NCI-H146 treated with DMSO at 0.1 percent for 48 hours (cell line): ENCODE results near the gene CASTOR1.

Experiments
- DNase-seq: peaks from one replicate; lab custom pipeline; 2025; ENCODE audit not compliant: unreplicated experiment; lab: John Stamatoyannopoulos, UW

Gene CASTOR1

DNA sequence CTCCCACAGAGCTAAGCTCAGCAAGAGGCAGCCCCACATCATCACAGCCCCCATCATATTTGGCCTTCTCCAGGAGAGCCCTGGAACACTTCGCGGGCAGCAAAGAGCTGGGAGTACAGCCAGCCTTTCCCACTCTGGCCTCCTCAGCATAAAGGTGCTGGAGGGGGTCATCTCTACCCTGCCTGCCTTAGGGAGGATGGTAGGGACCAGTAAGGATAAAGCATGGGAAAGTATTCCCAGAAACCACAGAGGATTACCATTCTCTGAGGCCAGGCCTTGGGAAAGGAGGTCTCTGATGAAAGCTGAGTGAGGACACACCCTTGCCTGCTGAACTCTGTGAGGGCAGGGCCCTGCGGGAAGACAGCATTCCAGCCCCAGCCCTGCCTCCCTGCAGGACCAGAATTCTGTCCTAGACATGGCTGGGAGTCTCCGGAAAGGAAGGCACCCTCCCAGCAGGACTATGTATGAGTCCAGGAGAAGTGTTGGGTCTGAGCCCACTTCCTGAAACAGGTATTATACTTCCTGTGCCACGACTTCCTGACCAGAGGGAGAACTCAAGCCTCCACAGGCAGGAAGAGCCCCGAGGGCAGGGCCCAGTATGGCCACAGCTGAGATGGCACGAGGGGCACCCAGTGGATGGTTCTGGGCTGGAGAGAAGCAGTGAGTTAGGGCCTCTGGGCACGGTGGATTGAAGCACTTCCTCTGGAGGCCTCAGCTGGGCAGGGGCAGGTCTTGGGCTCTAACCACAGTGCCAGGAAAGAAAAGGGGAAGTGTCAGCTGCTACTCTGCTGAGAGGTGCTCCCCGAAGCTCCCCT, 12.9 kb upstream of the CASTOR1 start:
- no peak for DNase-seq

DNA sequence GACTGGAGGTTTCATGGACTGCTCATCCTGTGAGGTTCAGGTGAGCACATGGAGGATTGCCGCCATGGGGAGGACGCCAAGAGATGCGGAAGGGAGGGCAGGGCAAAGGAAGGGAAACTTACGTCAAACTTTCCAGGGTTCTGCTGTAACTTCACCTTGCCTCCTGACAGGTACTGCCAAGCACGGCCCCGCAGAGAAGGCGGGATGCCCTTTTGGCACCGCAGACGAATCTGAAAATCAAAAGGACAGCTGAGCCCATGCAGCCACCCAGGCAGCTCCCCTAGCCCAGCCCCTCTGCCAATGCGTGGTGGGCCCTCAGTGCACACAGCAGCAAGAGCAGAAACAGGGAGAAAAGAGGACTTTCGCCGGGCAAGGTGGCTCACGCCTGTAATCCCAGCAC, 10.0 kb upstream of the CASTOR1 start:
- DNase-seq = no peak

DNA sequence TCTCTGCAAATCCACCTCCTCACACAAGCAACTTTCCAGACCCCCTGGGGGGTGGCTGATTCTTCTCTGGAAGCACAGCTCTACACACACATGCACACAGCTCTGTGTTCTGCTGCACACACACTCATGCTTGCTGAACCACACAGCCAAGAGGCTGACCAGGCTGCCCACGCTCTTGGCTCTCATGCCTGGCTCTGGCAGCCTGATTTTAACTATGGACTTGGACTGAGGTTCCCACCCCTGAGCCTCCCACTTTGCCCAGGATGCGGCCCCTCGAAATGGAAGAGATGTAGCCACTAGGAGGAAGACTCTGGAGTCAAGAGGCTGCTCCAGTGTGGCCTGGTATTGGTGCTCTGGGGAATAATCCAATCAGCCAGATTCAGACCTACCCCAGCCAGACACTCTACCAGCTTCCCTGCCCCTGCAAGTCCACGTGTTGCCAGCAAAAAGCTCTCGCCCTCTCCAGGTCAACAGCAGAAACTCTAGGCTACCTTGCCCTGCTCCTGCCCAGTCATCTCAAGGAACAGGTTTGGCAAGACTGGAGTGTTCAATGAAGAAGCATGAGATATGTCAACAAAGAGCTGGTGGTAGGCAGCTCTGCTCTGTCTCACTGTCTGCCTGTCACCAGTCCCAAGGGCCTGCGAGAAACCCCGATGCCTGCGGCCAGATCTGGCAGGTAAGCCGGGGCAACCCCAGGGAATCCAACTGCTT, 8.8 kb upstream of the CASTOR1 start:
- DNase-seq = no peak

DNA sequence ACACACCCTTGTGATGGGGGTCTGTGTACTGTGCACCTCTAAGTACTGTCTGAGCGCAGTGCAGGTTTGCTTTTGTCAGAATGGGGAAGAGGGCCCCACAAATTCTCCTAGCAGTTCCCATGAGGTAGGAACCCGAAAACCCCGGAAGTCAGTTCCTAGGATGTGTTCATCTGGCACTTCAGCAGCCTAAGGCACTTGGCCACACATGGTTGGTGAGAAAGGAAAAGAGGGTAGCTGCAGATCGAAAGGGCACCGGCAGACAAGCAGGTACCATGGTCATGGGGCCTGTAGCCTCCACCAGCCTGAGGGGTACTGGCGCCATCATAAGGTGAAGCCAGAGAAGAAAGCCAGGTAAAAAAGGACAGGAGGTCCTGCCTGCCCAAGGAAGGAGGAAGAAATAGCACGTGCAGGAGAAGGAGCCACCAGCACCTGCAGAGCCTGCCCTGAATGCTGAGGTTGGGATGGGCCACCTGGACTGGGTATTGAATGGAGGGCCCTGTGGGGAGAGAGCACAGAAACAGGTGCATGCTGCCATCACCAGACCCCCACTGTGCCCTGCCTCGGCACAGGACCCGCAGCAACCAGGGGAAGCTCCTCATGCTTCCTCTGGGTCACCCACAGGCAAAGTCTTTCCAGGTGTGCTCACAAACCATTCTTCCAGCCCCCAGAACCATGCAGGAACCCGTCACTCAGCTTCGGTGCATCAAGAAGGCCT, 8.1 kb upstream of the CASTOR1 start:
- peak; percentile 11 for DNase-seq

DNA sequence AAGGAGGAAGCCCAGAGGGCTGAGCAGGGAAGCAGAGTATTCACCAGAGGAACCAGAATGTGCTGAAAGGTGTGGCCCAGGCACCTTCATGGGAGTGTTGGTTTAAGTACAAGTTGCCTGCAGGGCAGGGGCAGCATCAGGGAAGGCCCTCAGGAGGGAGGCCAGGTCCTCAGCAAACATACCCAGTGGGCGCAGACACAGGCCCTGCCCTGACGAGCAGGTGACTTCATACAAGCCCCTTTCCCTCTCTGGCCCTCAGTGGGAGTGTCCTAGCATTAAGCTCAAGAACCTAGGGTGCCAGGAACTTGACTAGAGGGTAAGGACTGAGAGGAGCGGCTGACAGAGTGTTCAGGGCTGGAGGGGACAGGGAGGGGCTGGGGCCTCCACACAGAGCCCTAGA, 7.5 kb upstream of the CASTOR1 start:
- no peak for DNase-seq

DNA sequence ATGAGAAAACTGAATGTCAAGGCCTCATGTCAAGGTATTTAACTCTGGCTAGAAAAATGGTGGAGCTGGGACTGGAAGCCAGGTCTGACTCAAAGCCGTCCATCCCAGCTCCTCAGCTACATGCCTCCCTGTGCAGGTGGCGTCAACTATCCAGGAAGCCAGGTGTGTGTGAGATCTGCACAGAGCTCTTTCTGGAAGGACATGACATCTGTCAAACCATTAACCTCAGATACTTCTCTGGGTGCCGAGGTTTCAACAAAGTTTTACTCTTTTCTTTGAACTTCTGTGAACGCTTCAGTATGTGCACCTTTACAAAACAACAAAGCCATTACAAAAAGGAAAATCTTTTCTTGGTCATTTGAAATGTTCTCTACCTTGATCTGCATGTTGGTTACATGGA, 7.0 kb upstream of the CASTOR1 start:
- no peak for DNase-seq

DNA sequence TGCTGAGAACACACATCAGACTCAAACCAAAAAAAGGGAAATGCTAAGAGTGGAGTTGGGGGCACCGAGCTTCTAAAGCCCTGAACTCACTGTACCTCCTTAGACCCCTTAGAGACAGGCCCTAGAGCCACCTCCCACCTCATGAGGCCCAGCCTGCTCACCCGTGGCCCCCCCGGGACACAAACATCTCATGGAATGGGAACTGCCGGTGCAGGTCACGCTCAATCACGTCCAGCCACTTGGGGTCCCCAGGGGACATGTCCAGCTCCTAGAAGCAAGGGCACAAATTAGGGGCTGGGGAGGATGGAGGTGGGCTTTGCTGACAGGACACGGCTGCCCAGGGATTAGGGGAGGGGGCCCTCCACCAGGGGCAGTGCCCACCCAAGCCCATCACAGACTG, 6.3 kb upstream of the CASTOR1 start:
- no peak for DNase-seq

DNA sequence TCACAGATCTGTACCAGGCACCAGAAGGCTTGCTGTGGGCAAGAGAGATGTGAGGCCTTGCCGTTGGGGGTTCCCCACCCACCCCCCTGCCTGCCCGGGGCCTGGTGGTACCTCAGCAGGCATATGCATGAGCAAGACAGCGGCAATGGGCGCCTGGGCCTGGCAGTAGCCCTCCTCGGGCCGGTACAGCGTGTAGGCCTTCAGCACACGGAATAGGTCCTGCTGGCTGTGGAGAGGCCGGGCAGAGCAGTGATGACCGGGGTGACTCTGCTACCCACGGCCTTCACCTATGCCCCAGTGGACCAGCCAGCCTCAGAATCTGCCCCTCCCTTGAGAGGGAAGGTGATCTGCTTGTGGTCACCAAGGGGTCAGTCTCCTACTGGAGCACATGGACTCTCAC, 5.5 kb upstream of the CASTOR1 start:
- DNase-seq = no peak

DNA sequence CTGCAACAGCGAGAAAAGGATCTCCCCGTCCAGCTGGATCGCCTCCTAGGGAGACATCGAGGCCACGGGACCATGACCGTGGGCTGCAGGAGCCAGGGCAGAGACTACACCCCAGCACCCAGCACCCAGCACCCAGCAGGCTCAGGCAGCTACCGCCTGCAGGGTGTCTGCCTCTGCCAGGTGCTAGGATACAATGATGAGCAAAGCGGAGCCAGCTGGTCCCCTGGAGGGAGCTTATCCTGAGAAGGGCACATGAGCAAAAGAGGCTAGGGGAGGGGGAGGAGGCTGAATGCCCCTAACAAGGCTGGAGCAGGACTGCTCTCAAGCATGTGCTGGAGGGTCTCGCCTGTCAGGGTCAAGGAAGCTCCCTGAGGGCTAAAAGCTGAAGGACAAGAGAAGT, 4.8 kb upstream of the CASTOR1 start:
- DNase-seq = no peak

DNA sequence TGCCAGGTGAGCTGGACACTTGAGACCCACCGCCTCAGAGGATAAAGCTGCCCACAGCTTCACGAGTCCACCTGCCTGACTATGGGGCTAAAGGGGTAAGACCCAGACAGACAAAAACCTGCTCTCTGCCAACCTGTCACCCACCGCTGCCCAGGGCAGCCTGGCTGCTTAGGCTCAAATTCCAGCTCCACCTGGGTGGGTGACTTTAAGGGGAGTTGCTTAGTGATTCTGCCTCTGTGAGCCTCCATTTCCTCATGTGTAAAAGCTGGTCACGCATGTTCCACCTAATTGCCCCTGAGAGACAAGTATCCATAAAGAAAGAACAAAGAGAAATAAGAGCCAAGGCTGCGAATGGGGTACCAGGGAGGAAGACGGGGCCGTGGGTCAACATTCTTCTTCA, 3.7 kb upstream of the CASTOR1 start:
- DNase-seq = no peak

DNA sequence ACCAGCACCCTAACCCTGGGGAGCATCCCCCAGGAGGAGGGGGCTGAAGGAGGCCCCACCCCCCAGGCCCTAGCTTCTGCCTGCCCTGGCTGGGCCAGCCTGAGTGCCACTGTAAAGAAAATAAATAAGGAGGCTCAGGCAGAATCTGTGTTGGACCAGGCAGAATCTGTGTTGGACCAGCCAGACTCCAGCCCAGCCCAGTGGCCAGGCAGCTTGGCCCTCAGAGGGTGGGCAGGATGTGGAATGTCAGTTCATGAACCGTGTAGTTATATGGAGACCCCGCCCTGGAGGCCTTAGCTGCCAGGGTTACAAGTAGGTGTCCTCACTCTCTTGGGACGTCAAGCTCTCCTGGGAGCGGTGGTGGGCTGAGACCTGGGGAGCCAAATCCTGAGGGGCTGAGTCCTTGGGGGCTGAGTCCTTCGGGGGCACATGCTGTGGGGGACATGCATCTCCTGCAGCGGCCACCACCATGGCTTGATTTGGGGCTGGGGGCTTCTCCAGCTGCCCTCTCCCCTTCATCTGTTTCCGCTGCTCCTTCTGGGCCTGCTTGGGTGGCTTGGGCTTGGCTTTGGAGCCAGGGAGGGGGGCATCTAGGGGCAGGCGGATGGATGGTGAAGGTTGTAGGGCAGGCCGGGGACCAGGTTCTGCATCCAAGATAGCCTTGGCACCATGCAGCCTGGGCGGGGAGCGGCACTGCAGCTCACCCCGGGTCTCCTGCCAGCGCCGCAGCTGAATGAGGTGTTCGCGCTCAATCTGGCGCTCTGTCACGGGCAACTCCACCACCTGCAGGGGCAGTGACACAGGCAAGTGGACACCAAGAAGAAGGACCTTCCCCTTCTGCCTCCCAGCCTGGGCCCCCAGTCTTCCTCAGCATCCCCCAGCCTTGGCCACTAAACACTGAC, 3.0 kb upstream of the CASTOR1 start:
- DNase-seq = no peak

DNA sequence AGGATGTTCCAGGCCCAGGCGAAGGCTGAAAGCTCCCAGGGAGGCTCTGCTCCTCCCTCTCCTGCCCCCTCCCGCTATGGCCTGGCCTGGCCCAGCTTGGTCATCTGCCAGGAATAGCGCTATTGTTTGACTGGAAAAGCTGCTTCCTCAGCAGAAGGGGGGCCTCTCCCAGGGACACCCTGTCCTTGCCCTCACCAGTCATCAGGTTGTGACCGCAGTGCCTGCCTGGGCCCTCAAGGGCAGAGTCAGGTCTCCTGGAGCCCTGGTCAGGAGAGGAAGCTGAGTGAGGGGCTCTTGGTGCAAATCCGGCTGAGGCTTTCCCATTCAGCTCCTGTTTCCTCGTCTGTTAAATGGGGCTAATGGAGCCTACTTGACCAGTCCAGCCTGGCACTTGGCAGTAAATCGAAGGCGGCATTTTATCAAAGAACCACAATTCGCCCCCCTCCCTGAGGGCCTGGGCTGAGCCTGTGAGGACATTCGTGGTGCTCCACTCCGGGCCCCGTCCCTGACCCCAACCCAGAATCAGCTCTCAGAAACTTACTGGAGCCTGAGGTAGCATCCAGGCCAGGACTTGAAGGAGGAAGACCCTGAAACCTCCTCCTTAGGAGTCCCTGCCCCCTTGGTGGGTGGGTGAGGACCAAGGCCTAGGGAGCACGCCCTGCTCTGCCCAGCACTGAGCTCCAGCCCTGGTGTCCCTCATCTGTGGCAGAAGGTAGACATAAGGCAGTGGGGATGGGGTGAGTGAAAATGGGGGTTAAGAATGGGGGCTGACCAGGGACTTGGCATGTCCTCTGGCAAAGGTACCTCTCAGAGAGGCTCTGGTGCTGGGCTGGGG, 2.0 kb upstream of the CASTOR1 start:
- DNase-seq = no peak

DNA sequence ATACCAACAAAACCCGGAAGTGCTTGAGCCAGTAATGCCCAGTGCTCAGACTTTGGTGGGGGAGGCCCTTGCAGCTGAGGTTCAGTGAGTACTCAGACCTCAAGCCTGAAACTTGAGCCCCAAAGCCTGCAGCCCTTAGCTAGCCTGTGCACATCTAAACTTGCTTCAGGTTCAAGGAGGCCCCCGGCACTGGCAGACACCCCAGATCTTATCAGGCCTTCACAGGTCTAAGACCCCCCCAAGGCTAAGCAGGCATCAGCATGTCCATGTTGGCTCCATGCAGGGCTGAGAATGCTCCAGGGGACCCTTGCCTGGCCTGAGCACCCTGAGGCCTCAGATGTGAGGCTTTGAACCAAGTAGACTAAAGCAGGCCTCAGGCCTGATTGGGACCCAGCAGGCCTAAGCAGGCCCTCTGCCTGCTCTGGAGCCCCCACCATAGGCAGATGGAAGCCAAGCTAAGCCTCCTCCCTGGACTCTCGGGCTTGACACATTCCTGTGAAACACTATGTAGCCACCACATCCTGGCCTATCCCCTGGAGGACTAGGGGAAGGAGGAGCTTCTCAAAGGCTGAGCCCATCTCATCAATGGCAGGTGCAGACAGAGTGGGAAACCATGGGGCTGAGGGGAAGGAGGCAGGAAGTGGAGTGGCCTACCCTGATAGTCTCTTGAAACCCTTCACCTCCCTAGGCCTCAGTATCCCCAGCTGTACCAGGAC, 1.2 kb upstream of the CASTOR1 start:
- DNase-seq = no peak

DNA sequence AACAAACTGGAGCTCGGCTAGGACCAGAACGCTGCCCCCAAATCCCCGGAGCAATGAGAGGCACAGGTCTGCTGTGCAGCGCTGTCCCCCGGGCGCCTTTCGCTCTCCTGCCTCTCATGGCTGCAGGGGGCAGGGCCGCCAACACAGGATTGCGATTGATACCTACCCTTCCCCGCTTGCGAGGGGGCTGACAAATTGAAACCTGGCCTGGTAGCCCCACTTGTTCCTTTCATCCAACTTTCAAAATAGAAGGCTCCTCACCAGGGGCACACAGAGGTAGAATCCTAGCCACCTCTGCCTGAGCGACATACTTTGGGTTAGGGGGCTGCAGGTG, 642 bp upstream of the CASTOR1 start:
- DNase-seq = no peak

DNA sequence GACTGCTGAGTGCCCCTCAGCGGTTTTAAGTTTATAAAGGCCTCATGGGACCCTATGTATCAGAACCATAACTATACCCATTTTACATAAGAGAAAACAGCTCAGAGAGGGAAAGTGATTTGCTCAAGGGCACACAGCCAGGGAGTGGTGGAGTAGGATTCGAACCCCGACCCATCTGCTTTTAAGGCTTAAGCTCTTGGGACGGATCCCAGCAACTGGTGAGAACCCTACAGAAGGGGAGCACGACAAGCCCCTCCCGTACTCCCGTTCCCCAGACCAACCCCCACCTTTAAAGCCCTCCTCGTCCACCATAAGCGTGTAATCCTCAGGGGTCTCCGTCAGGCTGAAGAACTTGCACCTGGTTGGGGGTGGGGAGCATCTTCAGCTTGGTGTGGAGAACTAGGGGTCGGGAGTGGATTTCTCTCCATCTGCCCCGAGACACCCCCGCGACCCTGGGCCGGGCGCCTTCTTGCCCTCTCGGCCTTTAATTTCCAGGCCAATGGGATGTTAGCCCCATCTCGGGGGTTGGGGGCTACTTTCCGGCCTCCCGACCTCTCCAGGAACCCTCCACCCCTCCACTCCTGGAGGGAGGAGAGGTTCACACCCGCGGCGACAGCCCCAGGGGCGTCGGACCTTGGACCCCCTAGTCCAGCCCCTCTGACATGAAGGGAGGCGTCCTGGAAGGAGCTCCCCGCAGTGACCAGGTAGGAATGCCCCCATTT, 725 bp downstream of the CASTOR1 start:
- no peak for DNase-seq

DNA sequence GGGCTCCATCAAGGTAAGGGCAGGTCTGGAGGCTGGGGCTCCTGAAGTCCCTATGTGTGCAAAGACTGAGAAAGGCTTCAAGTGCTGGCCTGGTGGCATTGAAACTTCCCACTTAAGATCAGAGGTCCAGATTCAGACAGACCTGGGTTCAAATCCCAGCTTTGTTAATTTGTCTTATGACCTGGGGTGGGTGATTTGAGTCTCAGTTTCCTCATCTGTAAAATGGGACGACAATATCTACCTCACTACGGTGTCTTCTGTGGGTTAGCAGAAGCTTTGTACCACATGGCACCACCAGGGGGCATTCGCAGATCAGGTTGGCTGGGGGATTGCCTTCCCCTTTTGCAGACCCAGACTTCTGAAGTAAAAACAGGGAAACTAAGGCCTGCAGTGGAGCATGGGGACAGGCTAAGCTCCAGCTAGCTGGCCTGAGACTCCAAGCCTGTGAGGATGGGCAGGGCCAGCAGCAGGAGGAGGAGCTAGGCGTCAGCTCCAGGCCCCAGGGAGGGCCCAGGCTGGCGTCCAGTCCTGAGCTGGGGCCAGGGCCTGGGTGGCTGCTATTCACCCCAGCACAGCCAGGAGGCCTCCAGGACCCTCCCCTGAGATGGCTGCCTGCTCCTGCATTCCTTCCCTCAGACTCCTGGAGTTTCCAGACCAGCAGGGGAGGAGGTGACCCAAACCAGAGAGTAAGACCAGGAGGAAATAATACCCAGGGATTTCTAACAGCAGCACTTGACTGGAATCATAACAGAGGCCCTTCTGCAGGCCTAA, 1.5 kb downstream of the CASTOR1 start:
- no peak for DNase-seq

DNA sequence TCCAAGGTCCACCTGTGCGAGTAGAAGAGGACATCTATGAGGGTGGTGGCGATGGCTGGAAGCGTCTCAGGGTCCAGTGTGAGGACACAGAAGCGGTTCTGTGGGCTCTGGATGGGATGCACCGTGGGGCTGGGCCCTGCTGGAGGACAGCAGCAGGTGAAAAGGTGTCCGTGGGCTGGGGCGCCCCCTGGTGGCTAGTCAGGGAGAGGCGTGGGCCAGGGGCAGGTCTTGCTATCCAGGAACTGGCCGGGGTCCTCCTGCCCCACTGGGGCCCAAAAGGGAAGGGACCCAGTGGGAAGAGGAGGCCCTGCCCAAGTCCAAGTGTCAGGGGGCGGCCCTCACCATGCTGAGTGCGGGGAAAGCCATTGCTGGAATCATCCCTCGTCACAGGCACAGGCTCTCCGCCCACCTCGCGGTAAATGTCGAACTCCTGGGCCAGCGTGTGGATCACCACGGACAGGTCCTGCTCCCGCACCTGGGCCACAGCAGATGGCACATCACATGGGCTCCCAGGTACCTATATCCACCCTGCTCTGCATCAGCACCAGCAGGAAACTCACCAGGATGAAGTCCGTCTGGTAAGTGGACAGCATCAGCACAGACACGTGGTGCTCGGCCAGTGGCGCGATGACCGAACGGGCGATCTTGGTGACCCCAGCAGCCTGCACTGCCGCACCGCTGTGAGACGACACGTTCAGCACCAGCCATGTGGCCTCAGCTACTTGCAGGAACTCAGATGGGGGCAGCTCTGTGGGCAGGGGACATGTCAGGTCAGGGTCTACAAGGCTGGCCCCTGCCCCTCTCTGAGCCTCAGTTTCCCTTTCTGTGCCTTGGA, 2.3 kb downstream of the CASTOR1 start:
- no peak for DNase-seq
